ENCODE results near the gene GDF2. TPM values are rescaled to one million over a fixed set of nuclear protein-coding genes. Genes with fewer than 3 reads are reported as not detected.

The GDF2 gene
- total and polyA plus RNA-seq, 10 of the 15 experiments (the other 5 are each of a cell fraction or from before 2014, with no cell fraction given), result not detected

DNA sequence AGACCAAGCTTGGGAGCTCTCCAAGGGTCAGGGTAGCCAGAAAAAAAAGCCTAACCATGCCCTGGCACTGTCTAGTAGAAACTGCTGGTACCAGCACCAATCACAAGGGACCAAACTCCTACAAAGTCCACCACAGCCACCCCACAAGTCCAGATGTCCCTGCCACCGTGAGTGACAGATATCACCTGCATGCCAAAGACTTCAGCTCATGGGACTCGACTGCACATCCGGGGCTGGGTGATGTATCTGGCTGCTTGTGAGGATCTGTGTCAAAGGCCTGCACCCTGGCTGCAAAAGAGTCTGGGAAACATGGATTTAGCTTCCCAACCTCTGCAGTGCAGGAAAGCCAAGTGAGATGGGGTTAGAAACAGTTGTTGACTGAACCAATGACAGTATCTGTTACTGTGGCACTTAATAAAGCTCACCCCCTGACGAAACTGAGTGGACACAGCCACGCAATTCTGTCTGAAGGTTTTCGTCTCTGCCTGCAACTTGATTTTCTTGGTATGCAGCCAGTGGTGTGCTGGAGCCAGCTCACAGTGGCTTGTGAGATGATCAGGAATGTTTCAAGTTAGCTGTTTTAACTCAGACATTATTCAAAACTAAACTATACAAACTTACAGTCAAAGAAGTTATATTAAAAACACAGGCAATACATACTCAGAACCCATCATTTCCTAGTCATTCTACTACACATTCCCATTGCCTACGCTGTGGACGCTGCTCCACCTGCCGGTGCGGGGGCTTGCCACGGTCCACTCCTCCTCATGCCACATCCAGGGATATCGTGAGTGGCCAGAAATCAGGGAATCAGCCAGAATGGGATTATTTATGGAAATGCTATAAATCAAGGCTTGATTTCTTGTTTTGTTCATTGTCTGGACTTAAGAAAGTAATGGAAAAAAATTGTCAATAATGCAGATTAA lies 52.6 kb downstream of the GDF2 start (continued):
- TF ChIP-seq, protein P1, sequence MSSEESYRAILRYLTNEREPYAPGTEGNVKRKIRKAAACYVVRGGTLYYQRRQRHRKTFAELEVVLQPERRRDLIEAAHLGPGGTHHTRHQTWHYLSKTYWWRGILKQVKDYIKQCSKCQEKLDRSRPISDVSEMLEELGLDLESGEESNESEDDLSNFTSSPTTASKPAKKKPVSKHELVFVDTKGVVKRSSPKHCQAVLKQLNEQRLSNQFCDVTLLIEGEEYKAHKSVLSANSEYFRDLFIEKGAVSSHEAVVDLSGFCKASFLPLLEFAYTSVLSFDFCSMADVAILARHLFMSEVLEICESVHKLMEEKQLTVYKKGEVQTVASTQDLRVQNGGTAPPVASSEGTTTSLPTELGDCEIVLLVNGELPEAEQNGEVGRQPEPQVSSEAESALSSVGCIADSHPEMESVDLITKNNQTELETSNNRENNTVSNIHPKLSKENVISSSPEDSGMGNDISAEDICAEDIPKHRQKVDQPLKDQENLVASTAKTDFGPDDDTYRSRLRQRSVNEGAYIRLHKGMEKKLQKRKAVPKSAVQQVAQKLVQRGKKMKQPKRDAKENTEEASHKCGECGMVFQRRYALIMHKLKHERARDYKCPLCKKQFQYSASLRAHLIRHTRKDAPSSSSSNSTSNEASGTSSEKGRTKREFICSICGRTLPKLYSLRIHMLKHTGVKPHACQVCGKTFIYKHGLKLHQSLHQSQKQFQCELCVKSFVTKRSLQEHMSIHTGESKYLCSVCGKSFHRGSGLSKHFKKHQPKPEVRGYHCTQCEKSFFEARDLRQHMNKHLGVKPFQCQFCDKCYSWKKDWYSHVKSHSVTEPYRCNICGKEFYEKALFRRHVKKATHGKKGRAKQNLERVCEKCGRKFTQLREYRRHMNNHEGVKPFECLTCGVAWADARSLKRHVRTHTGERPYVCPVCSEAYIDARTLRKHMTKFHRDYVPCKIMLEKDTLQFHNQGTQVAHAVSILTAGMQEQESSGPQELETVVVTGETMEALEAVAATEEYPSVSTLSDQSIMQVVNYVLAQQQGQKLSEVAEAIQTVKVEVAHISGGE (CRISPR knock-in tag; IDR thresholded peaks at IDR 0.05), result no peak
- TF ChIP-seq, protein P2, sequence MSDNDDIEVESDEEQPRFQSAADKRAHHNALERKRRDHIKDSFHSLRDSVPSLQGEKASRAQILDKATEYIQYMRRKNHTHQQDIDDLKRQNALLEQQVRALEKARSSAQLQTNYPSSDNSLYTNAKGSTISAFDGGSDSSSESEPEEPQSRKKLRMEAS (IDR thresholded peaks at IDR 0.05; ENCODE audit: low read depth, low read length), result no peak

DNA sequence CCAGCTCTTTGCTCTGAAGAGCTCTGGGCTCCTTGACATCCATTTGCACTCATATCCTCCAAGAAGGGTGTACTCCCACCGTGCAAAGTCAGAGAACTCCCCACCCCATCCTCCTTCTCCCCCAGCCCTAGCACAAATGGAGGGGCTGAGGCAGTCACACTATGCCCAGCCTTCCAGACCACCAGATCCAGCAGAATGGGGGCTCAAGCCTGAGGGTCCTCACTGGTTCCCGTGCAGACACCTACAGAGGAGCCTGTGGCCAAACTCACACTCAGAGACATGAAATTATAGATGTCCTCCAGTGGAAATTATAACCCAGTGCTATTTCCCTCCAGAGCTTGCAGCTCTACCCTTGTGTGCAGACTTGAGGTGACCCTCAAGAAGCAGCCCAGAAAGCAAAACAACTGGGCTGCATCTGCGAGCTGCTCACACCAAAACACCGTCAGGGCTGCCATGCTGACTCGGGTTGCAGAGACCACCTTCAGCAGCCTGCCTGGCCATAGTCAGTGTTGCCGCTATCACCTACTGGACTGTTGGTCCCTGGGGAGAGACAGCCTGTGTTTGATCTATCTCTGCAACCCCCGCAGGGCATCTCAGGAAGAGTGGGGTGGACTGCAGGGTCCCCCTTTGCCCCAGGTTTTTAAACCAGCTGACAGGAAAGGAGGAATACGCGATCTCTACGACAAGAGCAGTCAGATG lies 54.4 kb downstream of the GDF2 start:
- Histone ChIP-seq H2AFZ (ENCODE audit: control insufficient read depth, low read depth, low read length) (no peak overlapping the region), H3K27me3 (replicated peaks in 1 of 2; ENCODE audit: control insufficient read depth in 2 of 2, insufficient read depth in 2 of 2, low read length in 1 of 2) (peaks cover 0 to 13% of the 10 kb centered on the region in 2 experiments; a peak in 2 of 4 replicates), H4K20me1 (ENCODE audit: control insufficient read depth, insufficient read depth) (no peaks in the 10 kb centered on the region), H3K4me1 (ENCODE audit: control insufficient read depth, insufficient read depth, low read length) (no peaks in the 10 kb centered on the region), H3K9ac (ENCODE audit: control insufficient read depth, insufficient read depth, low read length) (no peak overlapping the region), H3K27ac (ENCODE audit: control insufficient read depth, insufficient read depth) (no peak overlapping the region), H3K4me2 (ENCODE audit: control insufficient read depth, insufficient read depth) (no peak overlapping the region), H3K36me3 (ENCODE audit: control insufficient read depth in 2 of 2, insufficient read depth in 2 of 2, low read length in 1 of 2) (no peaks in the 10 kb centered on the region), H3K4me3 (no peak overlapping the region), H3K79me2 (ENCODE audit: control insufficient read depth, insufficient read depth, low read length) (no peaks in the 10 kb centered on the region), H3K9me3 (replicated peaks; ENCODE audit: control insufficient read depth, insufficient read depth, low read length) (no peaks in the 10 kb centered on the region)
- CTCF ChIA-PET, result interaction anchor here (0.6 to 2.2 kb wide), 2 partner anchors 36 to 819 kb away, joined by 3 to 5 read pairs; no protein-coding TSS in a partner anchor
- no peak for DNase-seq (ENCODE audit: low read depth, low spot score)
- in situ Hi-C loops (cut with MboI) (no loop called here), intact Hi-C loops (cut with micrococcal nuclease; ENCODE audit: unreplicated experiment) (no loop called here)
- 6% methylated on average over 10 of the region's 10 CpGs for WGBS (ENCODE audit: insufficient coverage, insufficient replicate concordance, low lambda C conversion rate, missing lambda C conversion rate)
- RAD21 ChIA-PET (ENCODE audit: unreplicated experiment), result no interaction called here
- TF ChIP-seq, protein P3, sequence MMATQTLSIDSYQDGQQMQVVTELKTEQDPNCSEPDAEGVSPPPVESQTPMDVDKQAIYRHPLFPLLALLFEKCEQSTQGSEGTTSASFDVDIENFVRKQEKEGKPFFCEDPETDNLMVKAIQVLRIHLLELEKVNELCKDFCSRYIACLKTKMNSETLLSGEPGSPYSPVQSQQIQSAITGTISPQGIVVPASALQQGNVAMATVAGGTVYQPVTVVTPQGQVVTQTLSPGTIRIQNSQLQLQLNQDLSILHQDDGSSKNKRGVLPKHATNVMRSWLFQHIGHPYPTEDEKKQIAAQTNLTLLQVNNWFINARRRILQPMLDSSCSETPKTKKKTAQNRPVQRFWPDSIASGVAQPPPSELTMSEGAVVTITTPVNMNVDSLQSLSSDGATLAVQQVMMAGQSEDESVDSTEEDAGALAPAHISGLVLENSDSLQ (IDR thresholded peaks at IDR 0.05), result no peak
- no peak for TF ChIP-seq BCL11A (IDR thresholded peaks at IDR 0.05; ENCODE audit: low read depth, low read length)
- TF ChIP-seq ZNF217 (IDR thresholded peaks at IDR 0.05), result no peak
- TF ChIP-seq ZNF207 (IDR thresholded peaks at IDR 0.05; ENCODE audit: borderline replicate concordance), result no peak
- POLR2A ChIA-PET, result no interaction called here
- SMC1A ChIA-PET (ENCODE audit: uncharacterized antibody, unreplicated experiment), result no interaction called here
- ATAC-seq, result no peak
- FAIRE-seq, result no peak
- no TSS peak for BruUV-seq (replicated peaks)

Data from GM12878 (cell line).